Measurements from ENCODE around the gene CDK6. TPM values are rescaled to one million over a fixed set of nuclear protein-coding genes. Genes with fewer than 3 reads are reported as not detected.

CDK6 gene
- total and polyA plus RNA-seq, 9 of the 15 experiments (the other 6 are each of a cell fraction or from before 2014, with no cell fraction given) = 7.6 to 109 (median 44.4) TPM

DNA sequence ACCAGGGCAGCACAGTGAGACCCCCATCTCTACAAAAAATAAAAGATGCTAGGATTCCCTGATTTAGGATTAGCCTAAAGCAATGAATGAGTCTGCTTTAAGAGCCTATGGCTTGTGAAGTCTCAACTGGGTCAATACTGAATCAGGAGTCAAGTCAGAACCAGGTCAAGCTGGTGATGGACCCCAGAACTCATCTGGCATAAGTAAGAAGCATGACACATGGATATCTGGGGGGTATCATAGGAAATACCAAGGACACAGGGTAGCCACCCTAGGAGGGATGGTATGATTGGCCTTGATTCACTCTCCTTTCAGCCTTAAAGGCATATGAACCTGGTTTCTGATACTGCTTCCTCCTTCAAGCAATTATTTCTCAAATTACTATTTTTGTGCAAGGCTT lies 167.8 kb downstream of the CDK6 start:
- intact Hi-C loops (cut with micrococcal nuclease) = no loop called here
- H3K4me1 ChIP-seq (replicated peaks in 1 of 2; ENCODE audit: control insufficient read depth in 2 of 2, insufficient read depth in 2 of 2, low read length in 2 of 2) = no peaks in the 10 kb centered on the region
- 0 out of 2 replicates have a peak, but pooled peaks cover 3% of the 10 kb centered on the region for H4K20me1 ChIP-seq (replicated peaks; ENCODE audit: control insufficient read depth, insufficient read depth, low read length)
- no peaks in the 10 kb centered on the region for H3K9me1 ChIP-seq (ENCODE audit: control insufficient read depth, insufficient read depth, low read length)
- H3K9me3 ChIP-seq (replicated peaks; ENCODE audit: control insufficient read depth, insufficient read depth, low read depth, low read length) = no peaks in the 10 kb centered on the region
- ChIA-PET POLR2A (no interaction called here), CTCF (ENCODE audit: low intra/inter-chr PET ratio) (no interaction called here)
- no peak for DNase-seq (ENCODE audit: extremely low read depth in 1 of 4, low spot score in 3 of 4)
- TF ChIP-seq DLX4 (CRISPR knock-in tag; IDR thresholded peaks at IDR 0.05) (no peak), PCBP1 (IDR thresholded peaks at IDR 0.05; ENCODE audit: low read depth, low read length, poor library complexity, severe bottlenecking) (no peak), CREB3L1 (IDR thresholded peaks at IDR 0.05; ENCODE audit: borderline replicate concordance, low read depth) (no peak), ZNF77 (CRISPR knock-in tag; IDR thresholded peaks at IDR 0.05) (no peak), BMI1 (IDR thresholded peaks at IDR 0.05; ENCODE audit: low read length) (no peak), ZNF511 (CRISPR knock-in tag; IDR thresholded peaks at IDR 0.05) (no peak), MCM3 (IDR thresholded peaks at IDR 0.05) (no peak), JUNB (CRISPR knock-in tag; conservative IDR thresholded peaks at IDR 0.05) (no peak), KDM1A (IDR thresholded peaks at IDR 0.05) (no peak), ZNF133 (CRISPR knock-in tag; IDR thresholded peaks at IDR 0.05) (no peak), JUND (IDR thresholded peaks at IDR 0.05; ENCODE audit: borderline replicate concordance, low read depth, low read length) (no peak), JUND (tag; IDR thresholded peaks at IDR 0.05; ENCODE audit: borderline replicate concordance, low read depth, low read length) (no peak), ZNF274 (IDR thresholded peaks at IDR 0.05; ENCODE audit: borderline replicate concordance, low read depth, low read length) (no peak), ZNF512 (tag; IDR thresholded peaks at IDR 0.05) (no peak)
- in situ Hi-C loops (cut with MboI) = no loop called here
- H3K27ac ChIP-seq (ENCODE audit: extremely low read depth, low read depth, low read length) = no peak overlapping the region
- H3K79me2 ChIP-seq (ENCODE audit: control insufficient read depth, insufficient read depth, low read length) = peaks cover 3% of the 10 kb centered on the region; the same call in 1 of the 3 replicates
- no peaks in the 10 kb centered on the region for H3K27me3 ChIP-seq (ENCODE audit: control insufficient read depth in 2 of 2, insufficient read depth in 2 of 2, low read length in 2 of 2)
- ATAC-seq = no peak
- FAIRE-seq = no peak
- H3K9ac ChIP-seq (ENCODE audit: insufficient read depth in 1 of 2, low read depth in 2 of 2, low read length in 2 of 2) = no peak overlapping the region
- no peak overlapping the region for H3K4me3 ChIP-seq
- H2AFZ ChIP-seq (ENCODE audit: low read depth, low read length) = no peak overlapping the region
- BruUV-seq (replicated peaks) = no TSS peak
- H3K36me3 ChIP-seq (ENCODE audit: control insufficient read depth, insufficient read depth, low read length) = peaks cover 42% of the 10 kb centered on the region
- no peak overlapping the region for H3K4me2 ChIP-seq (ENCODE audit: insufficient read depth, low read length)

Data from K562 (cell line).